Skeletal muscle satellite cell (primary cell): ENCODE measurements around the gene COX7A1.

Experiments
- H3K27me3 ChIP-seq: 2 replicates; pipeline ENCODE4 v1.7.0; 2013; ENCODE audit warnings: low read length; ENCODE audit not compliant: control insufficient read depth, insufficient read depth
- H3K36me3 ChIP-seq: 2 replicates; pipeline ENCODE4 v1.7.0; 2013; ENCODE audit warnings: mild to moderate bottlenecking, control low read depth, low read length; ENCODE audit not compliant: insufficient read depth
- H3K4me1 ChIP-seq: 2 replicates; pipeline ENCODE4 v1.7.0; 2013; ENCODE audit warnings: low read length; ENCODE audit not compliant: control insufficient read depth, insufficient read depth
- H3K4me2 ChIP-seq: 2 replicates; pipeline ENCODE4 v1.7.0; 2013; ENCODE audit warnings: mild to moderate bottlenecking, low read length
- H3K4me3 ChIP-seq: 2 replicates; pipeline ENCODE4 v1.7.0; 2013; ENCODE audit warnings: low read length
- H3K9ac ChIP-seq: 2 replicates; pipeline ENCODE4 v1.7.0; 2013; ENCODE audit warnings: mild to moderate bottlenecking, low read depth, low read length, moderate library complexity
- H3K9me3 ChIP-seq: replicated peaks from 2 replicates; pipeline ENCODE4 v1.7.0; 2013; ENCODE audit warnings: mild to moderate bottlenecking, control low read depth, low read length

The COX7A1 gene

GRCh38 chr19:36163813-36164212 is 11.6 kb upstream of the COX7A1 start:
- no peaks in the 10 kb centered on the region for H3K9me3 ChIP-seq
- H3K27me3 ChIP-seq, result no peaks in the 10 kb centered on the region
- no peak overlapping the region for H3K4me2 ChIP-seq
- H3K36me3 ChIP-seq, result peaks cover 6% of the 10 kb centered on the region
- no peak overlapping the region for H3K4me3 ChIP-seq
- H3K9ac ChIP-seq, result no peak overlapping the region
- H3K4me1 ChIP-seq, result no peaks in the 10 kb centered on the region

GRCh38 chr19:36160821-36161596 is 8.8 kb upstream of the COX7A1 start:
- no peaks in the 10 kb centered on the region for H3K27me3 ChIP-seq
- no peak overlapping the region for H3K4me3 ChIP-seq
- no peak overlapping the region for H3K9ac ChIP-seq
- H3K36me3 ChIP-seq, result peaks cover 6% of the 10 kb centered on the region
- no peaks in the 10 kb centered on the region for H3K9me3 ChIP-seq
- no peak overlapping the region for H3K4me2 ChIP-seq
- no peaks in the 10 kb centered on the region for H3K4me1 ChIP-seq

GRCh38 chr19:36153126-36153525 is 879 bp upstream of the COX7A1 start:
- Histone ChIP-seq H3K9me3 (no peaks in the 10 kb centered on the region), H3K4me1 (peaks cover 34% of the 10 kb centered on the region), H3K4me3 (no peak overlapping the region), H3K27me3 (no peaks in the 10 kb centered on the region), H3K36me3 (peaks cover 33% of the 10 kb centered on the region), H3K9ac (peak overlapping the region; percentile 81), H3K4me2 (no peak overlapping the region)

DNA sequence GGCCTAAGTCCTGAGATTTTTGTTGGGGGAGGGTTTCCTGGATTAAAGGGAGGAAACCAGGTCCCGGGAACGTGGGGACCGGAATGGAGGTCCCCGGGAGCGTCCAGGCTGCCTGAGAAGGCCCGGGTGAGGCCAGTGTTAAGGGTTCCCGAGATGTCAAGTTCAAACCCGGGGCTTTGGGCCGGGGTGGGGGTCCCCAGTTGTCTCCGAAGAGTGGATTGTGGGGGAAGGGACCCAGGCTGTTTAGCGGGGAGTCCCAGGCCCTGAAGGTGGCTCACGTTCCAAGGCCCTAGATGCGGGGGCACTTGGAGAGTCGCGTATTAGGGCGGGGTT is 262 bp downstream of the COX7A1 start:
- Histone ChIP-seq H3K4me2 (peak overlapping the region; percentile 76), H3K9me3 (no peaks in the 10 kb centered on the region), H3K27me3 (no peaks in the 10 kb centered on the region), H3K36me3 (peaks cover 43% of the 10 kb centered on the region), H3K4me1 (peaks cover 34% of the 10 kb centered on the region), H3K9ac (peak overlapping the region; percentile 81), H3K4me3 (peak overlapping the region; percentile 66)

GRCh38 chr19:36151144-36152018 is 866 bp downstream of the COX7A1 start:
- H3K9me3 ChIP-seq, result no peaks in the 10 kb centered on the region
- peak overlapping the region; percentile 66 for H3K4me3 ChIP-seq
- H3K4me2 ChIP-seq, result peak overlapping the region; percentile 76
- H3K27me3 ChIP-seq, result no peaks in the 10 kb centered on the region
- peaks cover 49% of the 10 kb centered on the region for H3K36me3 ChIP-seq
- H3K4me1 ChIP-seq, result peaks cover 34% of the 10 kb centered on the region
- peak overlapping the region; percentile 81 for H3K9ac ChIP-seq

GRCh38 chr19:36150586-36150985 is 1.7 kb downstream of the COX7A1 start:
- peaks cover 34% of the 10 kb centered on the region for H3K4me1 ChIP-seq

GRCh38 chr19:36149673-36150406 is 2.4 kb downstream of the COX7A1 start:
- Histone ChIP-seq H3K4me2 (no peak overlapping the region), H3K9me3 (no peaks in the 10 kb centered on the region), H3K9ac (no peak overlapping the region), H3K27me3 (no peaks in the 10 kb centered on the region), H3K36me3 (peaks cover 64% of the 10 kb centered on the region), H3K4me3 (no peak overlapping the region), H3K4me1 (peaks cover 34% of the 10 kb centered on the region)

More at GRCh38 chr19:36150586-36150985, 1.7 kb downstream of the COX7A1 start:
- Histone ChIP-seq H3K9ac (peak overlapping the region; percentile 81), H3K9me3 (no peaks in the 10 kb centered on the region), H3K36me3 (peaks cover 57% of the 10 kb centered on the region), H3K4me3 (no peak overlapping the region), H3K27me3 (no peaks in the 10 kb centered on the region), H3K4me2 (no peak overlapping the region)

DNA sequence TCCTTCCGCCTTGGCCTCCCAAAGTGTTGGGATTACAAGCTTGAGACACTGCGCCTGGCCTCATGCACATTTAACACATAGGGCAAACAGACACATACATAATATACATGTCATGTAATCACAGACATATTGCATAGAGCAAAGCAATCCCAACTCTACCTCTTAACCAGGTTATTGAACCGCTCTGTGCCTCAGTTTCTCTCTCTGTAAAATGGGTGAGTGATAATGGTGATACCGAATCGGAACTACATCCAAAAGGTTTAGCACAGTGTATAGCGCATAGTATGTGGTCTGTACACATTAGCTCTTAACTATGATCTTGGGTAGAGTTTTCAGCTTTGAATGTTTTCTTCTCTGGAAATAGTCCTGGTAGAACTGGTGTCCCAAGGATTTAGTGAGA is 7.6 kb downstream of the COX7A1 start:
- H3K4me2 ChIP-seq, result no peak overlapping the region
- H3K27me3 ChIP-seq, result no peaks in the 10 kb centered on the region
- H3K4me3 ChIP-seq, result no peak overlapping the region
- H3K4me1 ChIP-seq, result peaks cover 9% of the 10 kb centered on the region
- no peaks in the 10 kb centered on the region for H3K9me3 ChIP-seq
- H3K36me3 ChIP-seq, result peaks cover 75% of the 10 kb centered on the region
- H3K9ac ChIP-seq, result no peak overlapping the region

- peaks cover 16% of the 10 kb centered on the region for H3K4me1 ChIP-seq
- H3K9ac ChIP-seq, result no peak overlapping the region
- H3K4me3 ChIP-seq, result no peak overlapping the region
- H3K9me3 ChIP-seq, result no peaks in the 10 kb centered on the region
- peaks cover 58% of the 10 kb centered on the region for H3K36me3 ChIP-seq
- H3K4me2 ChIP-seq, result no peak overlapping the region
- H3K27me3 ChIP-seq, result no peaks in the 10 kb centered on the region
These were observed 9.8 kb downstream of the COX7A1 start for GRCh38 chr19:36142496-36142895.

DNA sequence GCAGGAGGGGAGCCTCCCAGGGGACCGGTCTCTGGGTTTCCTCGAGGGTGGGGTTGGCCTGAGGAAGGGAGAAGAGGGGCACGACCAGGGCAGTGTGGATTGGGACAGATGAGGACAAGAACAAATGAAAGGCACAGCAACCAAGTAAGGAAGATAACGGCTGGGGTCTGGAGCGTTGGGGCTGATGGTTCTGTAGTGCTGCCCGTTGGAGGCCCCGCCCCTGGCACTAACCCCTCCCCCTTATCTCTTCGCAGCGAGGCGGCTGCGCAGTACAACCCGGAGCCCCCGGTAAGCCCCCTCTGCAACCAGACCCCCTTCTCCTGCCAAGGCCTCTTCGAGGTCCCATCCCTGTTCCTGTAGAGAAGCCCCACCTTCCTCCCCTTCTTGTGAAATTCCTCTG is 10.2 kb downstream of the COX7A1 start:
- H3K9me3 ChIP-seq, result no peaks in the 10 kb centered on the region

More for the DNA sequence above, 10.2 kb downstream of the COX7A1 start:
- Histone ChIP-seq H3K27me3 (no peaks in the 10 kb centered on the region), H3K4me1 (peaks cover 20% of the 10 kb centered on the region), H3K4me2 (peak overlapping the region; percentile 76), H3K4me3 (peak overlapping the region; percentile 67), H3K9ac (no peak overlapping the region), H3K36me3 (peaks cover 54% of the 10 kb centered on the region)
